DMS 273 (cell line): ENCODE measurements around the gene ETV6.

Experiments used
- DNase-seq: peaks from one replicate; lab custom pipeline; 2025; ENCODE audit not compliant: unreplicated experiment; lab: John Stamatoyannopoulos, UW

ETV6 gene

GRCh38 chr12:11715621-11716020 is 66.1 kb downstream of the ETV6 start:
- DNase-seq, result no peak

DNA sequence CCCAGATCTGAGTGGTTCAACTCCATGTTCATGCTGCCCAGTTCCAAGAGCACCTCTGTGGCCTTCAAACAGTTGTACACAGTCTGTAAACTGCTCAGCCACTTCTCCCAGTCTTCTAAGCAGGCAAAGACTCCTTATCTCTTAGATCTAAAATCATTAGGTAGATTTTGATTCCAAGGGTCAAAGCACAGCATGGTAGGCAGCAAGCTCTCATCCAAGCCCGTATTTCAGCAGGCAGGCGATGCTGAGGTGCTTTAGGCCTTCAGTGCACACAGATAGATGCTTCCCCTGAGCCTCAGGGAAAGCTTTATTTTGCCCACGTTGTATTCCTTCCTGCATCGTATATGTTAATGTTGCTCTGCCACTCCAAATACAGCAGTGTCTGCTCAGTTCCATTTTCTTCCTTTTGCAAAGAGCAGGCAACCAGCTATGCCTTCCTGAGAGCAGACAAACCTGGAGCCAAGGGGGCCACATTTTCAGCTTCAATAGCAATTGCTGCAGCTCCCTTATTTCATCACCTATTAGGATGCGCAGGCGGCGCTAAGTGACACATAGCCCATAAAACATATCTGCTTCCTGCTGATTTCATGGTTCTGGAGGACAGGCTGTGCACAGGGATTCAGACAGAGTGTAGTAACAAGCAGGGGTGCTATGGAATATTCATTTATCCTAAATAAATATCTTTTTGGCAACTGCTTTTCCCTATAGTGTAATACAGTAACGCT is 67.5 kb downstream of the ETV6 start:
- DNase-seq, result no peak

GRCh38 chr12:11717519-11717961 is 68.1 kb downstream of the ETV6 start:
- DNase-seq, result no peak

GRCh38 chr12:11718105-11718504 is 68.6 kb downstream of the ETV6 start:
- no peak for DNase-seq

DNA sequence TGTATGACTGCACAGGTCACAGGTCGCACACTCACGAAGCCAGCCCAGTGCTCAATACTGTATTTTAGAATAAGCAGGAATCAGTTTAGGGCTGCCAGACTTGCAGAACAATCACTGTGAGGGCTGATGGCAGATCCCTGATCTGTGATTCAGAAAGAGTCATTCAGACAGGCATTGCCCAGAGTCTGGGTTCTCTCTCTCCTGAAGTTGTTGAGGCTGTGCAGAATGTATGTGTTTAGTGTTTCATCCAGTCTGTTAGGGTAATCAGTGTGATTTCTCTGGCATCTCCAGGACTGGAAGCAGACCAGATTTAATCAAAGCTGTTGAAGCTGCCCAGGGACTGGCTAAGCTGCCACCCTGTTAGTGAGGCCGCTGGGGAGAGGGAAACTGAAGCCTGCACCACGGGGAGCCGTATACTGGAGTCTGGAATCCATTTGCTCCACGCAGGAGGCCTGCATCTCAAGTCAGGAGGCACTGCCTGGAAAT is 69.3 kb downstream of the ETV6 start:
- DNase-seq, result no peak

GRCh38 chr12:11719678-11720099 is 70.2 kb downstream of the ETV6 start:
- DNase-seq, result no peak

- DNase-seq, result no peak
Measured at GRCh38 chr12:11722071-11722470, 72.6 kb downstream of the ETV6 start.

DNA sequence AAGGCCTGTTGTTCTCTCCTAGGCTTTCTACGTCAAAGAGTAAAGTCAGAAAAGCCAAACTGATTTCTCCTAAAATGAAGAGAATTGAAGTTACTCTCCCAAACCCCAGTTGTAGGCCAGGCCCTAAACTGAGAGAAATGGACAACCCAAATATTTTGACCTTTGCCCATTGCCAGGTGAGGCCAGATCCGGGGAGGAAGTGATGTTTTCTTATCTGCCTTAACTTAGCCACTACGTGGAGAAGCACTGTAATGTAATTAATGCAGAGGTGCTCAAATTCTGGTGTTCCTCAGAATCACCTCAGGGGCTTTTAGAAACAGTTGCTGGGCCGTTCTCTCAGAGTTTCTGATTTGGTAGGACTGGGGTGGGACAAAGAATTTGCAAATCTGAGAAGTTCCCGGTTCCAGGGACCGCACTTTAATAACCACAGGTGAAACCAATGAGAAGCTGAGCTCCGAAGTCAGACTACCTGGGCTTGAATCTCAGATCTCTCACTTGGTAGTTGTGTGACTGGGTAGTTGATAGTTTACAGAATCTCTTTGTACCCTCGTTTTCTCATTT is 73.2 kb downstream of the ETV6 start:
- DNase-seq, result no peak

- no peak for DNase-seq
Measured at GRCh38 chr12:11723993-11724392, 74.5 kb downstream of the ETV6 start.

DNA sequence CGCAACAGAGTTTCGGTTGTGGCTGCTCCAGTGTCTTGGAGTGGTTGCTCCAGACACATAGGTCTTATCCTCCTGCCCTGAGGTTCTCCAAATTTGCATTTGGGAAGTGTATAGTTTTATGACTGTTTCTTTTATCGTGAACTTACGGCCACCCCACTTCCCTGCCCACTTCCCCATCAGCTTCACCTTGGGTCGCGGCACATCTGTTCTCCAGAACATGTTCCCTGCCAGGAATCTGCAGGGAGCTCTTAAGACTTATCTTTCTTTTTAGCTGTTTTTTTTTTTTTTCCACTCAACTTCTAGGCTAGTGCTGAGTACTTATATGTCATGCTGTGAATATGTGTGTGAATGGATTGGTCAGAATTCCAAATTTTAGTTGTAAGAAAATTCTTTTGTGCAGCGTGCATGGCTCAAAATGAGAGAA is 75.4 kb downstream of the ETV6 start:
- no peak for DNase-seq

DNA sequence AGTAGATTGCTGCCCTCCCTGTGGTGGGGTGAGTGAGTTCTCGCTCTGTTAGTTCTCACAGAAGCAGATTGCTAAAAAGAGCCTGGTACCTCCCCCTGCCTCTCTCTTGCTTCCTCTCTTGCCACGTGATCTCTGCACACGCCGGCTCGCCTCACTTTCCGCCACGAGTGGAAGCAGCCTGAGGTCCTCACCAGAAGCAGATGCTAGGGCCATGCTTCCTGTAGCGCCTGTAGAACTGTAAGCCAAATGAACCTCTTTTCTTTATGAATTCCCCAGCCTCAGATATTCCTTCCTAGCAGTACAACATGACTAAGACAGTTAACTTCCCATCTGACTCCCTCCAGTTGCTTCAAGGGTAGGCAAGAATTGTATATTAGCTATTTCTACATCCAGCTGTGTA is 76.2 kb downstream of the ETV6 start:
- no peak for DNase-seq

DNA sequence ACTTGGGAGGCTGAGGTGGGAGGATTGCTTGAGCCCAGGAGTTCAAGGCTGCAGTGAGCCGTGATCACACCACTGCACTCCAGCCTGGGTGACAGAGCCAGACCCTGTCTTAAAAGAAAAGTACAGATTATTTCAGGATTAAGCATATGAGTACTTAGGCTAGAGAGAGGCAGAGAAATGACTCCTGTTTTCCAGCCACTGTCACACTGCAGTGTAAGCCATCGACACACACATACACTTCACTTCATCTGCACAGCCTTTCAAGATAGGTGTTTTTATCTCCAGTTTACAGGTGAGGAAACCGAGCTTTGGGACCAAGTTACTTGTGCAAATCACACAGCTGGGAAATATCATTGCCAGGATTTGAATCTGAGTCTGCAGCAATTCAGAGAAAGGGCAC is 77.2 kb downstream of the ETV6 start:
- no peak for DNase-seq

DNA sequence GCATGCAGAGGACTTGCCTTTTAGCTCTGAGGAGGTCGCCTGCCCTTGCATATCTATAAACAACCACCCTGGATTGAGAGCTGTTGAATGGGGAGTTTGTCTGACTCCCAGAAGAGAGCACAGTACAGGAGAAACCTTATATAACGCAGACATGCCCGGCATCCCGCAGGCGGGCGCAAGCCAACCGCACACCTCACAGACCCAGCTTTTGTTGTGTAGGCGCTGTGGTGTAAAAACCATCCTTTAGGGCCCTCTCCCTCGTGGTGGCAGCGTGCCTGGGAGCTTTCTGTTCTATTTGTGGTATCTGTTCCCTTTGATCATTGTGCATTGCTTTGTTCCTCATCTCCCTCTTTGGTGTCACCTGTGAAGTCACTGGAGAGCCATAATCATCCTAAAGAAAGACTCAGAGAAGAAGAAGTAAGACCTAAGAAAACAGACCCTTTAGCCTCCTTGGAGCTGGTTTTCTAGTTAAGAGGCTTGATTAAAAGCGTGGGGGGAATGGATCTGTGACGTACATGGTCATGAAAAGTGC is 77.7 kb downstream of the ETV6 start:
- DNase-seq, result no peak

- DNase-seq, result no peak
Measured at GRCh38 chr12:11728154-11728755, 78.8 kb downstream of the ETV6 start.

DNA sequence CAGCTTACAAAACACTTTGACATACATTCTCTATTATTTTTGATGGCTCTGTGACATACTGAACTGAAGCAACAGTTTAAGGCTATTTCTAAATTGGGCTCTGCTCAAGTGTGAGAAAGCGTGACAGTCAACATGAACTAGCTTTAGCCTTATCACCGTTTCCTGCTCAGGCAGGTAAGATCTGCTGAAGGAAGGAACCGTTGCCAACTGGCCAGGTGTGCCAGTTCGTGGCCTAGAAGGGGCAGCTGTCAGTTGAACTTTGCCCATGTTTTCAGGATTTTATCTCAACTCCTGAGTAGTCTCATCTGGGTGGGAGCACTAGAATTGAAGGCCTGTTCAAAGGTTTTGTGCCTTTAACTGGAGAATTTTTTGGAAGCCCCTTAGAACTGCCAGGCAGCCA is 79.5 kb downstream of the ETV6 start:
- DNase-seq, result no peak

DNA sequence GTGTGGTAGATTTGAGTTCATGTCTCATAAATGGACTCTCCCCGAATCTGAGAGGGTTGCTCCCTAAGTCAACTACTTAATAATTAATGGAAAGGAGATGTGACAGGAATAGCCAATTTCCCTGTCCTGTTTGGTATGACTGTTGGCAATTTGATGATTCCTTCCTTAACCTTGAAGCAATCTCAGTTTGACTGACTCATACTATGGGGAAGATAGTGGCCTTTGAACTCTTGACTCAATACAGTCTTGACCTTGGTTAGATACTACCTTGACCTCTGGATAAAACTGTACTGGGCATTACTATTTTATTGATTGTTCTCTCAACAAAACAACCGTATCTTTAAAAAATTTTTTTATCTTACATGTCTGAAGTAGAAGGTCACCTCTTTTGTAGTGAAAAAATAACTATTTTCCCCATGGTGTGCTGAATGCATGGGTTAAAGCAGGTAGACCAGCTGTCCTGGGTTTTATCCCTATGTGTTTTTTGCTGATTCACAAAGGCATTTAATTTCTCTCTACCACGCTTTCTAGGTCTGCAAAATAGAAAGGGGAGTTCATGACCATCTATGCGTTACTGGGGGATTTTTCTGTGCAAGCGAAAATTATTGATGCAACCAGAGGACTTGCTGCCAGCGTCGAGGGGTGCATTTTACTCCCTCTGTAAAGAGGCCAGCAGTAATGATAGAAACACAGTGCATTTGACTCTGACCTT is 80.1 kb downstream of the ETV6 start:
- DNase-seq, result no peak

DNA sequence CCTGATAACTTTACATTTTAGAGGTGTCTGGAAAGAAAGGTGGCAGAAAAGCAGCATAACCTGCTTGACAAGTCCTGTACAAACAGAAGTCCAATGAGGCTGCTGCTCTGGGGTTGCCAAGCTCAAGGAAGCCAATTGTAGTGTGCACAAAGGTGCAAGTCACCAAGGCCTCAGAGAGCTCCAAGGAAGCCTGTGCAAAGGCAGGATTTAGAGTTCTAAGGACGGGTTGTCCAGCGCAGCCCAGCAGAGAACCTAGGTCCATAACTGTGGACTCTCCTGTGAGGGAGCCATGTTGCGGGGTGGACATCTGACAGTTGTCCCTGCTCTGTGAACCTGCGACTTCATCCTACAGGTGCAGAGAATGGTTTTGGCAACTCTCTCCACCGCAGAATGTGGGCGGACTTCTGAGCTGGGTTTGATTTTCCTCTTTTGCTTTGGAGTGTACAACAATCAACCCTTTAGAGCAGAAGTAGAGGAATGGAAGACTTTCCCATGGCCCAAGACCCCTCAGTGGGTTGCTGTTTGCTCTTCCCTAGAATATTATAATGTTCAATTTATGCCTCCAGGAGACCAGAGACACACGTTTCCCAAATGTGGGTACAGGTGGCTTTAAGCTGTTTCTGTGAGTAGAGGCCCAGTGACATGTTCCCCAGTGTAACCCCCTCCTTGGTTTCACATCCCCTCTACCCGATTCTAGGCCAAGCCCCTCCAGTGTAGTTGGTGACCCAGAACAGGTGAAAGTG is 81.0 kb downstream of the ETV6 start:
- no peak for DNase-seq

- no peak for DNase-seq
Measured at GRCh38 chr12:11731042-11731357, 81.5 kb downstream of the ETV6 start.

- no peak for DNase-seq
Measured at GRCh38 chr12:11731455-11731854, 82.0 kb downstream of the ETV6 start.

- DNase-seq, result no peak
Measured at GRCh38 chr12:11732023-11732422, 82.5 kb downstream of the ETV6 start.

DNA sequence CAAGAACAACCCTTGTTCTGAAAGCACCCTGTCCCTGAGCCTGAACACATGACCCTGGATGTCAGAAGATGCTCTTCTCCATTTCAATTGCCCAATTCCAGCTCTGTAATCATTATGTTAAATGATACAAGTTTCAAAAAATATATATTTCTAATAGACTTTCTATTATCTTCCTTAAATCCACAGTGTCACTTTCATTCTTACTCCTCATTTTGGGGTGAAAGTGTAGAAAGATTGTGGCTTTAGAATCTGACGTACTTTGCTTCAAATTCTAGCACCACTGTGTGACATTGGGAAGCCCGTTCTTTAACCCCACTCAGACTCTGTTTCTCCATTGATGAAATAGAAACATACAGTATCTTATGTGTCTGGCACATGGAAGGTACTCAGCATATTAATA is 83.2 kb downstream of the ETV6 start:
- DNase-seq, result no peak
